ENCODE measurements around the gene RETREG3. TPM values are rescaled to one million over a fixed set of nuclear protein-coding genes. Genes with fewer than 3 reads are reported as not detected.

Gene RETREG3
- total and polyA plus RNA-seq, 2 of the 13 experiments (the other 11 are each of a cell fraction or from before 2014, with no cell fraction given), result 47.0 to 55.8 TPM

DNA sequence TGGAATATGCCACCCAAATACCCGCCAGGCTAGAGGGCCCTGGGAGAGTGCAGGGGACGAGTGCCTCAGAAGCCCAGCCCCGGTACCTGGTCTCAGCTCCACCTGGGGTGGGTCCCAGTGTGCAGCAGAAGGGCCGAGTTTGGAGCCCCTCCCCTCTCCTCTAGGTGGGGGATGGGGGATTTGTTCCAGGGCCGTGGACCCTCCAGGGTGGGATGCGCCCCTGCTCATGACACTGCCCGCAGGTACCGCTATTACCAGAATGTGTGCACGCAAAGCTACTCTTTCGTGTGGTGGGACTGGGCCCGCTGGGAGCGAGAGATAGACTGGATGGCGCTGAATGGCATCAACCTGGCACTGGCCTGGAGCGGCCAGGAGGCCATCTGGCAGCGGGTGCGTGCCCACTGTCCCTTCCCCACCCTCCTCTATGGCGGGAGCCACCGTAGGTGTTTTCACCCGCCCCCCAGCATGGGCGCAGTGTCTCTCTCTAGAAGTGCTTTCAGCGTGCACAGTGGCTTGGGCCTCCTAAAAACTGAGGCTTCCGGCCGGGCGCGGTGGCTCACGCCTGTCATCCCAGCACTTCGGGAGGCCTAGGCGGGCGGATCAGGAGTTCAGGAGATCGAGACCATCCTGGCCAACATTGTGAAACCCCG is 71.9 kb downstream of the RETREG3 start (continued):
- TF ChIP-seq KDM2A (CRISPR knock-in tag; IDR thresholded peaks at IDR 0.05; ENCODE audit: borderline replicate concordance, low read depth) (no peak), TFDP2 (CRISPR knock-in tag; IDR thresholded peaks at IDR 0.05) (no peak), MTF1 (CRISPR knock-in tag; IDR thresholded peaks at IDR 0.05) (no peak), ATF7-NPFF (CRISPR knock-in tag; IDR thresholded peaks at IDR 0.05; ENCODE audit: low read depth) (peak; percentile 10; the same call in 1 of the 2 replicates), ZNF883 (CRISPR knock-in tag; IDR thresholded peaks at IDR 0.05; ENCODE audit: not compliant biosample characterization) (peak; percentile 6), ZNF615 (CRISPR knock-in tag; IDR thresholded peaks at IDR 0.05; ENCODE audit: borderline replicate concordance) (0 out of 2 replicates have a peak, but pooled peaks have one; percentile 45), KLF9 (CRISPR knock-in tag; IDR thresholded peaks at IDR 0.05; ENCODE audit: low read depth) (no peak), SNAI1 (CRISPR knock-in tag; IDR thresholded peaks at IDR 0.05; ENCODE audit: borderline replicate concordance) (peak; percentile 61; the same call in 1 of the 2 replicates), ZMYM2 (CRISPR knock-in tag; IDR thresholded peaks at IDR 0.05) (0 out of 2 replicates have a peak, but pooled peaks have one; percentile 16), ZC3H13 (CRISPR knock-in tag; IDR thresholded peaks at IDR 0.05) (peak; percentile 22; the same call in 1 of the 2 replicates), ZNF142 (CRISPR knock-in tag; IDR thresholded peaks at IDR 0.05) (no peak), RBFOX2 (IDR thresholded peaks at IDR 0.05; ENCODE audit: low read depth, low read length) (peak; percentile 55; the same call in 1 of the 2 replicates), ZKSCAN1 (IDR thresholded peaks at IDR 0.05; ENCODE audit: low read length) (no peak)
- TF ChIP-seq, protein P1, sequence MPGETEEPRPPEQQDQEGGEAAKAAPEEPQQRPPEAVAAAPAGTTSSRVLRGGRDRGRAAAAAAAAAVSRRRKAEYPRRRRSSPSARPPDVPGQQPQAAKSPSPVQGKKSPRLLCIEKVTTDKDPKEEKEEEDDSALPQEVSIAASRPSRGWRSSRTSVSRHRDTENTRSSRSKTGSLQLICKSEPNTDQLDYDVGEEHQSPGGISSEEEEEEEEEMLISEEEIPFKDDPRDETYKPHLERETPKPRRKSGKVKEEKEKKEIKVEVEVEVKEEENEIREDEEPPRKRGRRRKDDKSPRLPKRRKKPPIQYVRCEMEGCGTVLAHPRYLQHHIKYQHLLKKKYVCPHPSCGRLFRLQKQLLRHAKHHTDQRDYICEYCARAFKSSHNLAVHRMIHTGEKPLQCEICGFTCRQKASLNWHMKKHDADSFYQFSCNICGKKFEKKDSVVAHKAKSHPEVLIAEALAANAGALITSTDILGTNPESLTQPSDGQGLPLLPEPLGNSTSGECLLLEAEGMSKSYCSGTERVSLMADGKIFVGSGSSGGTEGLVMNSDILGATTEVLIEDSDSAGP (CRISPR knock-in tag; IDR thresholded peaks at IDR 0.05; ENCODE audit: borderline replicate concordance), result peak; percentile 81; the same call in 1 of the 2 replicates

Measured in HepG2 (cell line).